Peyer's patch (tissue), 4 donors: ENCODE results near the gene DDIT3.
"Not testable (repeated sequence)": the region's sequence is repeated elsewhere in the genome, so short reads cannot be mapped to it uniquely, and the experiment has no call there.

Source experiments
- CTCF ChIP-seq, 6 experiments: fragments of 450-650 bp in 4 of 6; fragments of 200-600 bp in 2 of 6; sonication (generic) in 1 of 6; IDR thresholded peaks; one replicate each; pipeline ENCODE4 v1.5.1; 2017 to 2019; ENCODE audit warnings: antibody characterized with exemption in 6 of 6, mild to moderate bottlenecking in 3 of 6, moderate library complexity in 1 of 6
- POLR2A ChIP-seq, 2 donors: fragments of 450-650 bp; IDR thresholded peaks; one replicate each; pipeline ENCODE4 v1.5.1; 2017; ENCODE audit warnings: antibody characterized with exemption in 2 of 2, mild to moderate bottlenecking in 2 of 2, moderate library complexity in 2 of 2

DNA sequence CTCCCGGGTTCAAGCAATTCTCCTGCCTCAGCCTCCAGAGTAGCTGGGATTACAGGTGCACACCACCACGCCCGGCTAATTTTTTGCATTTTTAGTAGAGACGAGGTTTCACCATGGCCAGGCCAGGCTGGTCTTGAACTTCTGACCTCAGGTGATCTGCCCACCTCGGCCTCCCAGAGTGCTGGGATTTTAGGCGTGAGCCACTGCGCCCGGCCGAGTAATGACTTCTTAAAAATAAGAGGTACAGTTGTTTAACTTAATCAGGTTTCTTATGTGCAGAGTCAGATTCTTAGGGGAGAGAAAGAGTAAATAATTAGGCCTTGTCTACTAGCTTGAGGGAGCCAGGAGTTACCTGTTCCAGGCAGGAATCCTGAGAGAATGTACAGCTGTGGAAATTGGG lies 6.1 kb downstream of the DDIT3 start:
- TF ChIP-seq CTCF, POLR2A (IDR thresholded peaks at IDR 0.05): not testable (repeated sequence)
